ENCODE data around the gene C20orf141.

GRCh38 chr20:2773812-2774211, 41.0 kb upstream of the C20orf141 start:
- TF ChIP-seq POLR2AphosphoS5 (IDR thresholded peaks at IDR 0.05; ENCODE audit: low read depth) (no peak), CTCF (IDR thresholded peaks at IDR 0.05; ENCODE audit: insufficient read depth, low read length) (no peak), GABPA (IDR thresholded peaks at IDR 0.05; ENCODE audit: low read depth) (no peak), SPI1 (IDR thresholded peaks at IDR 0.05; ENCODE audit: borderline replicate concordance, low read depth) (no peak), REST (IDR thresholded peaks at IDR 0.05; ENCODE audit: insufficient replicate concordance, low read depth) (no peak)

All from HL-60 (cell line).